SK-N-SH (cell line): Measurements from ENCODE around the gene BTBD9. TPM values are rescaled to one million over a fixed set of nuclear protein-coding genes. Genes with fewer than 3 reads are reported as not detected.

Source experiments
- CTCF ChIA-PET: fragments of 300-600, 350-600 bp; formaldehyde crosslinking; extraction: SDS; loops from one replicate; lab custom pipeline; 2021; lab: Yijun Ruan, JAX
- POLR2A ChIA-PET: fragments of 350-600 bp; sonication (Branson Sonifier 250); formaldehyde crosslinking; extraction: SDS; loops from one replicate; lab custom pipeline; 2020; ENCODE audit warnings: antibody characterized with exemption, inconsistent platforms; lab: Yijun Ruan, JAX
- DNase-seq: peaks from one replicate; pipeline ENCODE4 v3.0.0; 2012
- H2AFZ ChIP-seq: fragments of 200-600 bp; sonication (generic); 2 replicates; pipeline ENCODE4 v1.8.1; 2016; ENCODE audit warnings: antibody characterized with exemption, mild to moderate bottlenecking, low read depth
- H3F3A ChIP-seq: fragments of 200-600 bp; sonication (generic); replicated peaks from 2 replicates; pipeline ENCODE3; 2016; ENCODE audit warnings: antibody characterized with exemption, mild to moderate bottlenecking; ENCODE audit not compliant: insufficient read depth
- H3K27ac ChIP-seq, 2 experiments: fragments of 200-500 bp in 1 of 2; fragments of 200-600 bp in 1 of 2; sonication (Bioruptor generic) in 1 of 2; sonication (generic), shearing (Covaris generic) in 1 of 2; 2 replicates each; pipeline versions ENCODE4 v1.5.1 to v1.6.1; 2014 to 2016; ENCODE audit warnings: low read depth in 2 of 2, inconsistent platforms in 1 of 2, low read length in 1 of 2, mild to moderate bottlenecking in 1 of 2, mixed read lengths in 1 of 2
- H3K27me3 ChIP-seq: fragments of 200-600 bp; sonication (generic), shearing (Covaris generic); 2 replicates; pipeline ENCODE4 v1.6.1; 2016; ENCODE audit warnings: mixed run types; ENCODE audit not compliant: insufficient read depth
- H3K36me3 ChIP-seq, 2 experiments: fragments of 200-500 bp in 1 of 2; fragments of 200-600 bp in 1 of 2; sonication (Bioruptor generic) in 1 of 2; sonication (generic) in 1 of 2; replicated peaks in 1 of 2; 2 replicates each; pipeline versions ENCODE3 to v1.5.1; 2014 to 2016; ENCODE audit warnings: low read length in 1 of 2, mild to moderate bottlenecking in 1 of 2; ENCODE audit not compliant: insufficient read depth in 2 of 2, control insufficient read depth in 1 of 2
- H3K4me1 ChIP-seq, 2 experiments: fragments of 200-500 bp in 1 of 2; fragments of 200-600 bp in 1 of 2; sonication (Bioruptor generic) in 1 of 2; sonication (generic), shearing (Covaris generic) in 1 of 2; 2 replicates each; pipeline versions ENCODE4 v1.5.1 to v1.6.1; 2014 to 2016; ENCODE audit warnings: low read depth in 1 of 2, low read length in 1 of 2, mixed run types in 1 of 2; ENCODE audit not compliant: insufficient read depth in 2 of 2, control insufficient read depth in 1 of 2
- H3K4me2 ChIP-seq: fragments of 200-600 bp; sonication (generic), shearing (Covaris generic); 2 replicates; pipeline ENCODE4 v1.6.1; 2017; ENCODE audit warnings: mixed run types
- H3K4me3 ChIP-seq, 2 experiments: fragments of 200-500 bp in 1 of 2; fragments of 200-600 bp in 1 of 2; sonication (Bioruptor generic) in 1 of 2; sonication (generic), shearing (Covaris generic) in 1 of 2; 2 replicates each; pipeline versions ENCODE4 v1.5.1 to v1.8.1; 2014 to 2016; ENCODE audit warnings: low read depth in 2 of 2, inconsistent platforms in 1 of 2, low read length in 1 of 2, mild to moderate bottlenecking in 1 of 2, mixed read lengths in 1 of 2, moderate library complexity in 1 of 2
- H3K79me2 ChIP-seq: fragments of 200-600 bp; sonication (generic); 2 replicates; pipeline ENCODE4 v1.8.1; 2017; ENCODE audit warnings: mild to moderate bottlenecking; ENCODE audit not compliant: insufficient read depth
- H3K9ac ChIP-seq: fragments of 200-600 bp; sonication (generic); 2 replicates; pipeline ENCODE4 v1.6.1; 2017; ENCODE audit warnings: mixed run types
- H3K9me2 ChIP-seq: fragments of 200-600 bp; sonication (generic); 2 replicates; pipeline ENCODE4 v1.6.1; 2017; ENCODE audit warnings: mixed run types
- H3K9me3 ChIP-seq: fragments of 200-600 bp; sonication (generic); 2 replicates; pipeline ENCODE4 v1.6.1; 2017; ENCODE audit warnings: mixed run types, mild to moderate bottlenecking, moderate library complexity
- H4K20me1 ChIP-seq: fragments of 200-600 bp; sonication (generic); 2 replicates; pipeline ENCODE4 v1.6.1; 2017; ENCODE audit warnings: mild to moderate bottlenecking, mixed run types; ENCODE audit not compliant: insufficient read depth
- CHD2 ChIP-seq: fragments of 150-350 bp; IDR thresholded peaks from 2 replicates; pipeline ENCODE4 v1.6.1; 2018; ENCODE audit warnings: low read length; ENCODE audit not compliant: partially characterized antibody
- EP300 ChIP-seq, 2 experiments: IDR thresholded peaks; 2 replicates each; pipeline versions ENCODE4 v1.4.0 to v1.6.1; 2012; ENCODE audit warnings: borderline replicate concordance in 1 of 2, low read depth in 1 of 2, low read length in 1 of 2
- EZH2phosphoT487 ChIP-seq: fragments of 200-600 bp; sonication (generic); IDR thresholded peaks from 2 replicates; pipeline ENCODE4 v1.6.1; 2017; ENCODE audit warnings: low read depth, mixed run types, mild to moderate bottlenecking, antibody characterized with exemption, moderate library complexity, borderline replicate concordance
- FOSL2 ChIP-seq: IDR thresholded peaks from 2 replicates; pipeline ENCODE4 v1.4.0; 2012; ENCODE audit warnings: low read depth, mild to moderate bottlenecking, moderate library complexity, borderline replicate concordance
- FOXM1 ChIP-seq: IDR thresholded peaks from 2 replicates; pipeline ENCODE4 v1.4.0; 2012; ENCODE audit warnings: low read depth, mild to moderate bottlenecking
- GABPA ChIP-seq: IDR thresholded peaks from 2 replicates; pipeline ENCODE4 v1.4.0; 2012; ENCODE audit warnings: low read depth, mild to moderate bottlenecking
- IRF3 ChIP-seq: fragments of 150-350 bp; IDR thresholded peaks from 2 replicates; pipeline ENCODE4 v1.6.1; 2016; ENCODE audit warnings: mild to moderate bottlenecking, low read depth, low read length
- JUND ChIP-seq: IDR thresholded peaks from 2 replicates; pipeline ENCODE4 v1.4.0; 2012
- MEF2A ChIP-seq: IDR thresholded peaks from 2 replicates; pipeline ENCODE4 v1.4.0; 2012; ENCODE audit warnings: low read depth, borderline replicate concordance
- NFIC ChIP-seq: IDR thresholded peaks from 2 replicates; pipeline ENCODE4 v1.4.0; 2012; ENCODE audit warnings: borderline replicate concordance
- NRF1 ChIP-seq: IDR thresholded peaks from 2 replicates; pipeline ENCODE4 v1.6.1; 2012; ENCODE audit warnings: low read depth, mild to moderate bottlenecking, low read length
- PBX3 ChIP-seq: IDR thresholded peaks from 2 replicates; pipeline ENCODE4; 2012
- RAD21 ChIP-seq: IDR thresholded peaks from 2 replicates; pipeline ENCODE4 v1.6.1; 2012; ENCODE audit warnings: mild to moderate bottlenecking, low read length
- RFX5 ChIP-seq: IDR thresholded peaks from 2 replicates; pipeline ENCODE4 v1.6.1; 2012; ENCODE audit warnings: mild to moderate bottlenecking, improper control_type of control experiment, low read length
- RXRA ChIP-seq: IDR thresholded peaks from 2 replicates; pipeline ENCODE4 v1.4.0; 2012; ENCODE audit warnings: low read depth, mild to moderate bottlenecking, borderline replicate concordance
- SIN3A ChIP-seq: IDR thresholded peaks from 2 replicates; pipeline ENCODE4 v1.6.1; 2012; ENCODE audit warnings: low read depth, mild to moderate bottlenecking, low read length, moderate library complexity, borderline replicate concordance
- SMC3 ChIP-seq: IDR thresholded peaks from 2 replicates; pipeline ENCODE4 v1.6.1; 2012; ENCODE audit warnings: low read depth, low read length, improper control_type of control experiment
- TCF12 ChIP-seq: IDR thresholded peaks from 2 replicates; pipeline ENCODE4 v1.4.0; 2012
- TEAD4 ChIP-seq: IDR thresholded peaks from 2 replicates; pipeline ENCODE4 v1.4.0; 2012; ENCODE audit warnings: mild to moderate bottlenecking, borderline replicate concordance; ENCODE audit not compliant: insufficient read depth
- USF2 ChIP-seq: fragments of 150-350 bp; IDR thresholded peaks from 2 replicates; pipeline ENCODE4 v1.6.1; 2017; ENCODE audit warnings: antibody characterized with exemption, low read length, low read depth, borderline replicate concordance
- YY1 ChIP-seq: IDR thresholded peaks from 2 replicates; pipeline ENCODE4 v1.4.0; 2012; ENCODE audit warnings: low read depth, mild to moderate bottlenecking
- ZBTB33 ChIP-seq: IDR thresholded peaks from 2 replicates; pipeline ENCODE4 v1.4.0; 2012; ENCODE audit warnings: low read depth, borderline replicate concordance
- WGBS: methylation state at CpG from one replicate; pipeline ENCODE4 v1.1.6; 2017; ENCODE audit warnings: low lambda C conversion rate; 5-methylcytosine and 5-hydroxymethylcytosine counted together
- polyA plus RNA-seq, 3 experiments: library from polyadenylated mRNA; depleted of rRNA; stranded (reverse); fragments of >200 nt; gene quantifications; 2 replicates each; pipeline ENCODE4 v1.2.3, GENCODE V29; 2012

BTBD9 gene
- polyA plus RNA-seq, 1 of the 3 experiments (the other 2 are of a cell fraction), result 2.2 TPM

- TF ChIP-seq SMC3 (no peak), RXRA (no peak), EP300 (IDR thresholded peaks at IDR 0.05; ENCODE audit: borderline replicate concordance in 1 of 2, low read depth in 1 of 2, low read length in 1 of 2) (no peak), SIN3A (no peak), ZBTB33 (no peak), MEF2A (no peak), TEAD4 (no peak), JUND (no peak), TCF12 (no peak), RAD21 (no peak), FOXM1 (no peak), PBX3 (no peak), RFX5 (no peak), CHD2 (no peak), USF2 (no peak)
- TF ChIP-seq, all 33 proteins: peak for 0
These were observed 132.6 kb downstream of the BTBD9 start for GRCh38 chr6:38507173-38507572.

GRCh38 chr6:38505826-38506225 lies 133.9 kb downstream of the BTBD9 start:
- DNase-seq, result no peak
- Histone ChIP-seq H3K4me2 (no peak overlapping the region), H2AFZ (no peak overlapping the region), H3K9me3 (no peaks in the 10 kb centered on the region), H3K9me2 (no peaks in the 10 kb centered on the region), H3K4me3 (no peak overlapping the region), H3K9ac (no peak overlapping the region), H3F3A (peaks cover 9% of the 10 kb centered on the region), H3K36me3 (no peaks in the 10 kb centered on the region), H3K4me1 (peaks cover 7 to 17% of the 10 kb centered on the region in 2 experiments; a peak in 3 of 4 replicates), H4K20me1 (no peaks in the 10 kb centered on the region), H3K27me3 (no peaks in the 10 kb centered on the region), H3K27ac (no peak overlapping the region), H3K79me2 (no peaks in the 10 kb centered on the region)
- ChIA-PET POLR2A (no interaction called here), CTCF (interaction anchor here (1.5 to 5.7 kb wide), 3 partner anchors 12 to 65 kb away, joined by 3 to 30 read pairs (median 9); no protein-coding TSS in a partner anchor)
- 98% methylated on average over 5 of the region's 5 CpGs for WGBS
- TF ChIP-seq YY1 (no peak), USF2 (no peak), GABPA (no peak), MEF2A (no peak), FOSL2 (no peak), CHD2 (no peak), IRF3 (no peak), NRF1 (no peak), SMC3 (no peak), FOXM1 (no peak), EZH2phosphoT487 (no peak), NFIC (no peak)

More at GRCh38 chr6:38507173-38507572, 132.6 kb downstream of the BTBD9 start:
- H3K27ac ChIP-seq, result no peak overlapping the region
- H3K4me2 ChIP-seq, result no peak overlapping the region
- CTCF ChIA-PET, result interaction anchor here (1.5 to 5.7 kb wide), 2 partner anchors 13 to 61 kb away, joined by 3 to 30 read pairs; no protein-coding TSS in a partner anchor
- H3K9ac ChIP-seq, result no peak overlapping the region
- no peaks in the 10 kb centered on the region for H3K27me3 ChIP-seq
- no peaks in the 10 kb centered on the region for H3K36me3 ChIP-seq
- no peak overlapping the region for H2AFZ ChIP-seq
- no peaks in the 10 kb centered on the region for H3K9me3 ChIP-seq
- H3K4me3 ChIP-seq, result no peak overlapping the region
- peaks cover 7 to 17% of the 10 kb centered on the region in 2 experiments; a peak in 3 of 4 replicates for H3K4me1 ChIP-seq
- DNase-seq, result no peak
- POLR2A ChIA-PET, result no interaction called here
- no peaks in the 10 kb centered on the region for H4K20me1 ChIP-seq
- H3F3A ChIP-seq, result peaks cover 9% of the 10 kb centered on the region
- no peaks in the 10 kb centered on the region for H3K79me2 ChIP-seq
- H3K9me2 ChIP-seq, result no peaks in the 10 kb centered on the region
